H1 (cell line): Measurements from ENCODE around the gene NR3C1. TPM values are rescaled to one million over a fixed set of nuclear protein-coding genes. Genes with fewer than 3 reads are reported as not detected.
A peak's percentile ranks its signal among the peaks of the same experiment; 100 is the strongest.

Experiments used
- CTCF ChIA-PET: fragments of 300-600 bp; sonication (Branson Sonifier 250); formaldehyde crosslinking; loops from one replicate; lab custom pipeline; 2021; ENCODE audit not compliant: partially characterized antibody; lab: Charles Lee
- POLR2A ChIA-PET: fragments of 300-600 bp; sonication (Branson Sonifier 250); formaldehyde crosslinking; loops from one replicate; lab custom pipeline; 2021; ENCODE audit warnings: inconsistent platforms; ENCODE audit not compliant: partially characterized antibody; lab: Charles Lee
- DNase-seq, 2 experiments: peaks; one replicate each; pipeline versions ENCODE4 v3.0.0 to v3.0.0-alpha.2; 2010 to 2022; ENCODE audit warnings: low spot score in 2 of 2, low read depth in 1 of 2, mixed read lengths in 1 of 2
- FAIRE-seq: peaks from 2 replicates; lab custom pipeline; 2011; peaks lifted over from hg19 to GRCh38; lab: Jason Lieb, UNC
- H2AFZ ChIP-seq: 2 replicates; pipeline ENCODE4 v1.8.1; 2012; ENCODE audit warnings: low read length, inconsistent platforms
- H2AK5ac ChIP-seq: 2 replicates; pipeline ENCODE4 v1.6.1; 2013; ENCODE audit warnings: low read depth, low read length
- H2BK120ac ChIP-seq: replicated peaks from 2 replicates; pipeline ENCODE3; 2013; ENCODE audit warnings: low read depth, low read length, inconsistent platforms
- H2BK12ac ChIP-seq: 2 replicates; pipeline ENCODE4 v1.6.1; 2013; ENCODE audit warnings: low read depth, low read length
- H2BK15ac ChIP-seq: 2 replicates; pipeline ENCODE4 v1.6.1; 2013; ENCODE audit warnings: low read length
- H2BK20ac ChIP-seq: 2 replicates; pipeline ENCODE4 v1.6.1; 2013; ENCODE audit warnings: low read length
- H2BK5ac ChIP-seq: 2 replicates; pipeline ENCODE4 v1.6.1; 2013; ENCODE audit warnings: low read depth, low read length
- H3K14ac ChIP-seq: 2 replicates; pipeline ENCODE4 v1.6.1; 2013; ENCODE audit warnings: inconsistent platforms; ENCODE audit not compliant: insufficient read length
- H3K18ac ChIP-seq: 2 replicates; pipeline ENCODE4 v1.6.1; 2013; ENCODE audit warnings: low read length; ENCODE audit errors: extremely low read depth
- H3K23ac ChIP-seq: 2 replicates; pipeline ENCODE4 v1.6.1; 2013; ENCODE audit warnings: inconsistent platforms; ENCODE audit not compliant: insufficient read length
- H3K23me2 ChIP-seq: 2 replicates; pipeline ENCODE4 v1.6.1; 2013; ENCODE audit warnings: low read depth, low read length
- H3K27ac ChIP-seq: 2 replicates; pipeline ENCODE4 v1.6.1; 2011; ENCODE audit warnings: low read depth, low read length, inconsistent platforms
- H3K27me3 ChIP-seq, 4 experiments: replicated peaks in 1 of 4; 1 replicate in 1 of 4; 2 replicates in 3 of 4; pipeline versions ENCODE4 v1.6.1 to v1.8.1; 2011 to 2013; ENCODE audit warnings: low read length in 3 of 4, mild to moderate bottlenecking in 3 of 4, inconsistent platforms in 2 of 4, mixed read lengths in 2 of 4, moderate library complexity in 1 of 4; ENCODE audit not compliant: control insufficient read depth in 3 of 4, insufficient read depth in 3 of 4; ENCODE audit errors: extremely low read depth in 1 of 4
- H3K36me3 ChIP-seq, 4 experiments: 2 replicates each; pipeline versions ENCODE4 v1.6.1 to v1.8.1; 2011 to 2013; ENCODE audit warnings: mild to moderate bottlenecking in 4 of 4, low read length in 3 of 4, moderate library complexity in 2 of 4, control low read depth in 1 of 4, inconsistent platforms in 1 of 4; ENCODE audit not compliant: insufficient read depth in 4 of 4, control insufficient read depth in 2 of 4
- H3K4ac ChIP-seq: replicated peaks from 2 replicates; pipeline ENCODE3; 2013; ENCODE audit warnings: low read length, low read depth, mixed read lengths, inconsistent platforms; ENCODE audit not compliant: insufficient read length
- H3K4me1 ChIP-seq, 4 experiments: replicated peaks in 1 of 4; 1 replicate in 1 of 4; 2 replicates in 3 of 4; pipeline versions ENCODE4 v1.6.1 to v1.8.1; 2011 to 2013; ENCODE audit warnings: low read length in 3 of 4, inconsistent platforms in 2 of 4, mixed read lengths in 1 of 4; ENCODE audit not compliant: insufficient read depth in 4 of 4, control insufficient read depth in 3 of 4
- H3K4me2 ChIP-seq, 2 experiments: 2 replicates each; pipeline versions ENCODE4 v1.6.1 to v1.8.1; 2011 to 2013; ENCODE audit warnings: low read depth in 2 of 2, low read length in 2 of 2, control low read depth in 1 of 2, inconsistent platforms in 1 of 2, mild to moderate bottlenecking in 1 of 2; ENCODE audit not compliant: insufficient read depth in 1 of 2
- H3K4me3 ChIP-seq, 4 experiments: fragments of 200-600, 300-600 bp in 1 of 4; sonication (generic), shearing (Covaris generic), sonication (Bioruptor Twin) in 1 of 4; 2 replicates each; pipeline versions ENCODE4 v1.5.1 to v1.8.1; 2011 to 2016; ENCODE audit warnings: low read length in 4 of 4, low read depth in 3 of 4, control low read depth in 2 of 4, inconsistent platforms in 2 of 4, mild to moderate bottlenecking in 2 of 4, mixed read lengths in 1 of 4, moderate library complexity in 1 of 4; ENCODE audit not compliant: insufficient read depth in 2 of 4; ENCODE audit errors: extremely low read depth in 1 of 4
- H3K56ac ChIP-seq: replicated peaks from 2 replicates; pipeline ENCODE3; 2013; ENCODE audit warnings: low read depth, mild to moderate bottlenecking, mixed read lengths, low read length, inconsistent platforms; ENCODE audit not compliant: insufficient read length
- H3K79me1 ChIP-seq: 2 replicates; pipeline ENCODE4 v1.6.1; 2013; ENCODE audit warnings: low read depth, low read length, control low read depth
- H3K79me2 ChIP-seq, 2 experiments: 2 replicates each; pipeline versions ENCODE4 v1.6.1 to v1.8.1; 2012 to 2013; ENCODE audit warnings: low read length in 2 of 2, mild to moderate bottlenecking in 2 of 2, inconsistent platforms in 1 of 2; ENCODE audit not compliant: insufficient read depth in 2 of 2, control insufficient read depth in 1 of 2
- H3K9ac ChIP-seq, 4 experiments: replicated peaks in 1 of 4; 1 replicate in 1 of 4; 2 replicates in 3 of 4; pipeline versions ENCODE4 v1.6.1 to v1.8.1; 2011 to 2013; ENCODE audit warnings: low read depth in 3 of 4, low read length in 3 of 4, control low read depth in 2 of 4, mild to moderate bottlenecking in 2 of 4, moderate library complexity in 2 of 4, inconsistent platforms in 1 of 4; ENCODE audit errors: extremely low read depth in 1 of 4
- H3K9me3 ChIP-seq, 2 experiments: 2 replicates each; pipeline versions ENCODE4 v1.6.1 to v1.8.1; 2012 to 2013; ENCODE audit warnings: mild to moderate bottlenecking in 2 of 2, moderate library complexity in 2 of 2, control low read depth in 1 of 2, inconsistent platforms in 1 of 2, low read depth in 1 of 2, low read length in 1 of 2, mixed read lengths in 1 of 2; ENCODE audit not compliant: insufficient read depth in 2 of 2
- H4K20me1 ChIP-seq, 2 experiments: replicated peaks in 1 of 2; 2 replicates each; pipeline versions ENCODE3 to v1.8.1; 2011 to 2013; ENCODE audit warnings: inconsistent platforms in 2 of 2, low read length in 2 of 2, mild to moderate bottlenecking in 1 of 2; ENCODE audit not compliant: insufficient read depth in 2 of 2, control insufficient read depth in 1 of 2
- H4K5ac ChIP-seq: 2 replicates; pipeline ENCODE4 v1.6.1; 2013; ENCODE audit warnings: low read length, low read depth, mixed read lengths, inconsistent platforms; ENCODE audit not compliant: insufficient read length
- H4K8ac ChIP-seq: 2 replicates; pipeline ENCODE4 v1.8.0; 2013; ENCODE audit warnings: mild to moderate bottlenecking, moderate library complexity, low read length, inconsistent platforms; ENCODE audit not compliant: insufficient read depth; ENCODE audit errors: extremely low read depth
- H4K91ac ChIP-seq: replicated peaks from 2 replicates; pipeline ENCODE3; 2013; ENCODE audit warnings: low read length, mixed read lengths, inconsistent platforms; ENCODE audit not compliant: insufficient read length
- POLR2A ChIP-seq, 2 experiments: IDR thresholded peaks; 1 replicate in 1 of 2; 2 replicates in 1 of 2; pipeline ENCODE4 v1.6.1; 2011; ENCODE audit warnings: low read depth in 2 of 2, low read length in 2 of 2, mild to moderate bottlenecking in 2 of 2; ENCODE audit errors: control extremely low read depth in 1 of 2
- WGBS, 2 experiments: shearing (Covaris generic) in 1 of 2; methylation state at CpG; one replicate each; pipeline versions ENCODE4 v1.1.6 to v1.1.7; 2013 to 2015; ENCODE audit warnings: low lambda C conversion rate in 2 of 2, mixed read lengths in 2 of 2, inconsistent platforms in 1 of 2, low coverage in 1 of 2, missing lambda C conversion rate in 1 of 2; ENCODE audit not compliant: insufficient replicate concordance in 2 of 2, insufficient coverage in 1 of 2, insufficient read length in 1 of 2; ENCODE audit errors: extremely low coverage in 1 of 2, missing lambda C conversion rate in 1 of 2; 5-methylcytosine and 5-hydroxymethylcytosine counted together
- polyA plus RNA-seq, 7 experiments: library from polyadenylated mRNA; depleted of rRNA in 3 of 7; stranded (reverse) in 5 of 7; unstranded in 2 of 7; fragments of >200 nt in 5 of 7; fragments of 200-250 nt in 2 of 7; gene quantifications; 1 replicate in 5 of 7; 2 replicates in 1 of 7; 4 replicates in 1 of 7; pipeline versions ENCODE4 v1.2.1 to v1.2.3, GENCODE V29; 2011 to 2013; ENCODE audit warnings: missing spikeins in 2 of 7, mixed read lengths in 2 of 7
- total RNA-seq: library from RNA; stranded (reverse); fragmentation: NEBNext Ultra II Directional; extraction: Animal tissue kit (Norgen Biotek cat#: 25700); gene quantifications from 2 replicates; pipeline ENCODE4 v1.2.1, GENCODE V29; 2021

The NR3C1 gene
- total and polyA plus RNA-seq, 2 of the 8 experiments (the other 6 are each of a cell fraction or from before 2014, with no cell fraction given) = 1.7 to 5.4 TPM

DNA sequence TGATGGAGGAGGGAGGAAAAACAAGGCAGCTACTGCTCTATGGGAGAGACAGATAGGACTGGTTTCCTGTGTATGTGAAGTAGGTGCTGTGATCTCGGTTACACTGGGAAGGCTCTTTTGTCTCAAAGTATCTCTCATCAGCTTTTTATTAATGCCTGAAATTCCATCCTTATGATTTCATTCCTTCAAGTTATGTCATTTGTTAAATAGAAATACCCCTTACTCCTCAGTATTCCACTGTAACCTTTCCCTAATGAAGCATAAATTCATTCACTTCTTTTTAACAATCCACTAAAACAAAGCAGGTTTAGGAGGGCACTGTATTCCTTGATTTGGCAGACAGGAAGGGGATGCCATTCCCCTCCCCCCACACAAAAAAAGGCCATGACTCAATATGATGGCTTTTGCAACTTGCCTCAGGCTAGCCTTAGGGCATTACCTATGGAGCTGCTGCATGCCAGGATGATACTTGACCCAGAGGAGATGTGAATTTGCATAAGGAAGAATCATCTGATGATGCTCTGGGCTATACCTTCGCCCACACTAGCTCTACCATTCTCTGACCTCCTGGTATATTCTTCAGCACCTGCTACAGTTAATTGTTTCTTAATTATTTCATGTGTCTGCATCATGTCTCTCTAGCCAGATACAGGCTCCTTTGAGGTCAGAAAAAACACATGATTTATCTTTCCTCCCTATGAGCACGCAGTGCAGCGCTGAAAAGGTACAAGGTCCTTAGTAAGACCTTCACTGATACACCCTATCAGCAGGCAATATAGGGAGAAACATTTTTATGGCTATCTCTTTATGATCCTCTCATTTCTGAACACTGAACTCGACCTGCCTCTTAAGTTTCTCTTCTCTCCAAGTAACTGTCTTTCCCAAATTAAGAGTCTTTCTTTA lies 26.3 kb downstream of the NR3C1 start:
- Histone ChIP-seq H3K36me3 (no peaks in the 10 kb centered on the region), H4K5ac (no peak overlapping the region), H4K8ac (no peak overlapping the region), H3K9me3 (no peaks in the 10 kb centered on the region), H2AK5ac (no peak overlapping the region), H3K56ac (no peak overlapping the region), H2BK15ac (no peak overlapping the region), H2AFZ (no peak overlapping the region), H3K23me2 (no peaks in the 10 kb centered on the region), H3K27ac (no peak overlapping the region), H3K4me1 (peaks cover 0 to 5% (median 0%) of the 10 kb centered on the region in 4 experiments; a peak in 2 of 7 replicates), H3K14ac (no peak overlapping the region), H3K27me3 (no peaks in the 10 kb centered on the region), H3K23ac (no peak overlapping the region), H3K18ac (no peak overlapping the region), H4K20me1 (no peaks in the 10 kb centered on the region), H2BK5ac (no peak overlapping the region), H2BK120ac (no peak overlapping the region), H3K9ac (no peak overlapping the region), H3K79me1 (no peaks in the 10 kb centered on the region), H3K4ac (no peak overlapping the region), H3K4me2 (peak overlapping the region in 1 of 2 experiments; percentile 42; a peak in 1 of 4 replicates), H4K91ac (no peak overlapping the region), H2BK20ac (no peak overlapping the region), H3K79me2 (no peaks in the 10 kb centered on the region), H3K4me3 (no peak overlapping the region), H2BK12ac (no peak overlapping the region)
- 81% methylated on average over 5 of the region's 5 CpGs; no CpG with 5 or more reads in 1 of the 2 experiments for WGBS, 2 experiments
- CTCF ChIA-PET = interaction anchor here (0.8 to 1.7 kb wide), 2 partner anchors 14 to 26 kb away, joined by 3 read pairs; partner anchors contain the start of gene NR3C1
- no peak for FAIRE-seq
- TF ChIP-seq POLR2A (IDR thresholded peaks at IDR 0.05; ENCODE audit: control extremely low read depth in 1 of 2, low read depth in 2 of 2, low read length in 2 of 2) = no peak
- DNase-seq = peak in 1 of 2 experiments; percentile 80
- POLR2A ChIA-PET = no interaction called here
